ENCODE data around the gene CFAP70.
"Not testable (repeated sequence)": the region's sequence is repeated elsewhere in the genome, so short reads cannot be mapped to it uniquely, and the experiment has no call there.

CFAP70 gene

GRCh38 chr10:73258612-73259011 lies 100.1 kb downstream of the CFAP70 start:
- not testable (repeated sequence) for DNase-seq (ENCODE audit: low spot score); FAIRE-seq

- DNase-seq (ENCODE audit: low spot score) = no peak
- no peak for FAIRE-seq
Observed at GRCh38 chr10:73253225-73253555, 105.5 kb downstream of the CFAP70 start.

- peak; percentile 83 for FAIRE-seq
- DNase-seq (ENCODE audit: low spot score) = peak; percentile 93
Observed at GRCh38 chr10:73252445-73253224, 106.0 kb downstream of the CFAP70 start, which contains the start of gene MRPS16. Gene MRPS16 (minus strand): TSS chr10:73252644. CDS start chr10:73252482, 162 bp downstream.

GRCh38 chr10:73251683-73252444 lies 106.8 kb downstream of the CFAP70 start:
- no peak for DNase-seq (ENCODE audit: low spot score)
- FAIRE-seq = no peak

GRCh38 chr10:73248259-73248724 lies 110.4 kb downstream of the CFAP70 start:
- FAIRE-seq (no peak), DNase-seq (ENCODE audit: low spot score) (no peak)

- no peak for DNase-seq (ENCODE audit: low spot score)
- no peak for FAIRE-seq
Observed at GRCh38 chr10:73247509-73248258, 111.0 kb downstream of the CFAP70 start.

- DNase-seq (ENCODE audit: low spot score) (peak; percentile 90), FAIRE-seq (peak; percentile 14)
Observed at GRCh38 chr10:73246646-73247508, 111.8 kb downstream of the CFAP70 start, which contains the start of gene DNAJC9. Gene DNAJC9 (minus strand): TSS chr10:73247255. CDS start chr10:73247189, 66 bp downstream.

- no peak for FAIRE-seq
Observed at GRCh38 chr10:73246322-73246645, 112.4 kb downstream of the CFAP70 start.

GRCh38 chr10:73244866-73245477 lies 113.7 kb downstream of the CFAP70 start:
- FAIRE-seq (no peak), DNase-seq (ENCODE audit: low spot score) (no peak)

More at GRCh38 chr10:73246322-73246645, 112.4 kb downstream of the CFAP70 start:
- no peak for DNase-seq (ENCODE audit: low spot score)

- FAIRE-seq = no peak
- DNase-seq (ENCODE audit: low spot score) = no peak
Observed at GRCh38 chr10:73239908-73240307, 118.8 kb downstream of the CFAP70 start.

GRCh38 chr10:73238990-73239566 lies 119.6 kb downstream of the CFAP70 start:
- DNase-seq (ENCODE audit: low spot score) (no peak), FAIRE-seq (no peak)

- DNase-seq (ENCODE audit: low spot score) (no peak), FAIRE-seq (no peak)
Observed at GRCh38 chr10:73234695-73235094, 124.0 kb downstream of the CFAP70 start.

GRCh38 chr10:73233883-73234282 lies 124.8 kb downstream of the CFAP70 start:
- FAIRE-seq (no peak), DNase-seq (ENCODE audit: low spot score) (no peak)

- no peak for DNase-seq (ENCODE audit: low spot score)
- FAIRE-seq = no peak
Observed at GRCh38 chr10:73232887-73233286, 125.8 kb downstream of the CFAP70 start.

GRCh38 chr10:73229567-73229966 lies 129.1 kb downstream of the CFAP70 start:
- DNase-seq (ENCODE audit: low spot score) (no peak), FAIRE-seq (no peak)

GRCh38 chr10:73228247-73228646 lies 130.4 kb downstream of the CFAP70 start:
- FAIRE-seq (no peak), DNase-seq (ENCODE audit: low spot score) (no peak)

- no peak for FAIRE-seq
Observed at GRCh38 chr10:73226663-73227062, 132.0 kb downstream of the CFAP70 start.

GRCh38 chr10:73225518-73225917 lies 133.1 kb downstream of the CFAP70 start:
- DNase-seq (ENCODE audit: low spot score) (no peak), FAIRE-seq (peak; percentile 53)

More at GRCh38 chr10:73226663-73227062, 132.0 kb downstream of the CFAP70 start:
- DNase-seq (ENCODE audit: low spot score) = no peak

- no peak for DNase-seq (ENCODE audit: low spot score)
- no peak for FAIRE-seq
Observed at GRCh38 chr10:73220989-73221388, 137.7 kb downstream of the CFAP70 start.

GRCh38 chr10:73219384-73219783 lies 139.3 kb downstream of the CFAP70 start:
- FAIRE-seq (no peak), DNase-seq (ENCODE audit: low spot score) (no peak)

Data from RCC 7860 (cell line).